8988T (cell line): ENCODE data around the gene TERB2.
"Not testable (repeated sequence)": the region's sequence is repeated elsewhere in the genome, so short reads cannot be mapped to it uniquely, and the experiment has no call there.

Experiments
- DNase-seq: peaks from one replicate; pipeline ENCODE4 v3.0.0; 2011

Gene TERB2

GRCh38 chr15:45003731-45004410 is 47.4 kb downstream of the TERB2 start:
- not testable (repeated sequence) for DNase-seq

GRCh38 chr15:45004590-45005175 is 48.2 kb downstream of the TERB2 start:
- DNase-seq = not testable (repeated sequence)

- DNase-seq = no peak
Measured at GRCh38 chr15:45009046-45009445, 52.6 kb downstream of the TERB2 start.

- DNase-seq = not testable (repeated sequence)
Measured at GRCh38 chr15:45015114-45015513, 58.6 kb downstream of the TERB2 start.

- DNase-seq = not testable (repeated sequence)
Measured at GRCh38 chr15:45020222-45020900, 63.9 kb downstream of the TERB2 start.

GRCh38 chr15:45020901-45021259 is 64.4 kb downstream of the TERB2 start:
- DNase-seq = not testable (repeated sequence)

GRCh38 chr15:45021348-45021747 is 64.9 kb downstream of the TERB2 start:
- no peak for DNase-seq

GRCh38 chr15:45022871-45023658 is 66.6 kb downstream of the TERB2 start, which contains the start of gene SORD:
SORD (plus strand) TSS chr15:45023195; CDS start chr15:45023284, 89 bp downstream.
- peak; percentile 77 for DNase-seq

GRCh38 chr15:45023659-45024225 is 67.3 kb downstream of the TERB2 start:
- no peak for DNase-seq

GRCh38 chr15:45024649-45025048 is 68.2 kb downstream of the TERB2 start:
- DNase-seq = not testable (repeated sequence)

- not testable (repeated sequence) for DNase-seq
Measured at GRCh38 chr15:45025627-45026026, 69.1 kb downstream of the TERB2 start.

- DNase-seq = no peak
Measured at GRCh38 chr15:45026651-45027190, 70.2 kb downstream of the TERB2 start.

GRCh38 chr15:45027220-45027619 is 70.7 kb downstream of the TERB2 start:
- DNase-seq = no peak
